GM18519 (cell line): ENCODE data around the gene NRAP.

Experiments used
- ATAC-seq: cut with Tn5 transposase; IDR thresholded peaks from one replicate; pipeline ENCODE4 v1.9.1; 2021; ENCODE audit warnings: mild to moderate bottlenecking, moderate library complexity; ENCODE audit not compliant: unreplicated experiment, low FRiP score

Gene NRAP

DNA sequence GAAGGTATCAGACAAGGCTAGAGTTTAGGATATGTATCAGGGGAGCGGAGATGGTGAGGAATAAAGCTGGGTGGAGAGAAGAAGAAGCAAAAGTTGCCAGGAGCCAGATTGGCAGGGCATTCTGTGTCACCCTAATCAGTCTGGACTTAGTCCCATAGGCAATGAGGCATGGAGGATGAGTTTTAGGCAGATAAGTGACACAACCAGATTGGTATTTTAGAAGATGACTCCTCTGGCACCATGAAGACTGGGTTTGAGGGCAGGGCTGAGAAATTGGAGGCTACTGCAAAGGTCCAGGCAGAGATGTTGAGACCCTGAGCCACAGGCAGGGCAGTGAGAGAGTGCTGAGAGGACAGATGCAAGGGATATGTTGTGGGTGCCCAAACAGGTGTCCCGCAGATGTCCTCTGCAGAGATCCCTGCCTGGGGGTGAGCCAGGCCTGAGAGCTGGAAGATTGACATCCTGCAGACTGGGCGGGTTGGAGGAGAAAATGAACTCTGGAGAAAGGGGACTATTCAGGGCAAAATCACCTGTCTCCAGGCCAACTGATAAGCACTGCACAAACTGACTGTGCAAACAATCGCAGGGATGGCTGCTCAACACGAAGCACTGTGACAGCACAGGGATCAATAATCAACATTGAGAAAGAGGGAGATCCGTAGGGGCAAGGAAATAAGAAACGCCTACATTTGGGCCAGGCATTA lies 122.8 kb downstream of the NRAP start:
- ATAC-seq = no peak

DNA sequence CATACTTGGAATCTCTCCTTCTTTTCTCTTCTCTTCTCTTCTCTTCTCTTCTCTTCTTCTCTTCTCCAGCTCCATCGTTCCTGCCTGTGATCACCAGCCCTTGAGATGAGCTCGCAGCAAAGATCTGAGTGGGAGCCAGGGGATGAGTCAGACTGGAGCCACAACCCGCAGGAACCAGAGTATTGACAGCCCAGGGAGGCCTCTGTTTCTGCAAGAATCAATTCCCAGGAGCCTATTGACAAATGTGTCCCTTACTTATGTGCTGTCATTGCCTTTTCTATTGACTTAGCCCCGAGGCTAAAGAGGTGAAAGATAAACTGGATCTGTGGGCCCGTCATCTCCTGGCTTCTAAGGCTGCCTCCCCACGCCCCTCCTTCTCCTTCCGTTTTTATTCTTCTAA lies 124.1 kb downstream of the NRAP start:
- no peak for ATAC-seq
